Measurements from ENCODE around the gene SPATS2. TPM values are rescaled to one million over a fixed set of nuclear protein-coding genes. Genes with fewer than 3 reads are reported as not detected.

Gene SPATS2
- total RNA-seq, 2 experiments from 2014 or later = 9.7 to 12.9 TPM

DNA sequence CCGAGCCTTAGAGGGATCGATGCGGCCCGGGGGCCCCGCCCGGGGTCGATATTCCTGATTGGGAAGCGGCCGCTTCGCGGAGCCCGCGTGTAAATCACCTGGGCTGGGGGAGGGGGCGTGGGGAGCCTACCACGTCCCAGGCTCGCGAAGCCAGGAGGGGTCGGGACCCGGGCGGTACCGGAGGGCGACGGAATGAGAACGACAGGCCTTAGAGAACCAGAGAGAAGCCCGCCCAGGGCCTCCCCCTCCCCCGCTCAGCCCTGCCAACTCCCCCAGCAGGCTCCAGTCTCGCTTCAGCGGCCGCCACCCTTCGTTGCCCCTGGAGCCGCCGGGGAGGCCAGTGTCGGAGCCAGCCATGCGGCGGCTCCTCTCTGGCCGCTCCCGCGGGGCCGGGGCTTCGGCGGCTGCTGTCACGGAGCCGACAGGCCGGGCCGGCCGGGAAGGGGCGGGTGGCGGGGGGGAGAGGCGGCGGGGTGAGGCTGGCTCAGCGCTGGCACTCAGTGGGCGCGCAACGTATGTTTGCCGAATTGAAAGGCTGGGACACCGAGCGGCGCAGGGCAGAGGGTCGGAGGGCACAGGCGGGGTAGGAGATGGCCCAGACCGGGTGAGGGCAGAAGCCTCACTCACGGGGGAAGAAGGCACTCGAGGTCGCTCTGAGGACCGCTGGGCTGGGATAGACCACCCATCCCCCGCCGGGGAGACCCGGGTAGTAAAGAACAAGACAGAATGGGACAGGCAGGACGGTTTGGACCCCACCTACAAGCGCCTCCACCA, 22.0 kb upstream of the SPATS2 start:
- Mint-ChIP-seq H3K36me3 (no peaks in the 10 kb centered on the region), H3K27me3 (peaks cover 59% of the 10 kb centered on the region), H3K9me3 (no peaks in the 10 kb centered on the region), H3K4me3 (no peak overlapping the region), H3K4me1 (ENCODE audit: low read depth) (peaks cover 37% of the 10 kb centered on the region), H3K27ac (no peak overlapping the region)
- intact Hi-C loops (cut with micrococcal nuclease) = no loop called here
- ChIA-PET POLR2A (interaction anchor here (0.7 kb wide), 1 partner anchor 10 kb away, joined by 3 read pairs; no protein-coding TSS in a partner anchor), CTCF (interaction anchor here (1.5 to 6.5 kb wide), 4 partner anchors 9 to 57 kb away, joined by 3 to 149 read pairs (median 57); partner anchors contain the start of genes C1QL4 and PRPH)
- DNase-seq = no peak

DNA sequence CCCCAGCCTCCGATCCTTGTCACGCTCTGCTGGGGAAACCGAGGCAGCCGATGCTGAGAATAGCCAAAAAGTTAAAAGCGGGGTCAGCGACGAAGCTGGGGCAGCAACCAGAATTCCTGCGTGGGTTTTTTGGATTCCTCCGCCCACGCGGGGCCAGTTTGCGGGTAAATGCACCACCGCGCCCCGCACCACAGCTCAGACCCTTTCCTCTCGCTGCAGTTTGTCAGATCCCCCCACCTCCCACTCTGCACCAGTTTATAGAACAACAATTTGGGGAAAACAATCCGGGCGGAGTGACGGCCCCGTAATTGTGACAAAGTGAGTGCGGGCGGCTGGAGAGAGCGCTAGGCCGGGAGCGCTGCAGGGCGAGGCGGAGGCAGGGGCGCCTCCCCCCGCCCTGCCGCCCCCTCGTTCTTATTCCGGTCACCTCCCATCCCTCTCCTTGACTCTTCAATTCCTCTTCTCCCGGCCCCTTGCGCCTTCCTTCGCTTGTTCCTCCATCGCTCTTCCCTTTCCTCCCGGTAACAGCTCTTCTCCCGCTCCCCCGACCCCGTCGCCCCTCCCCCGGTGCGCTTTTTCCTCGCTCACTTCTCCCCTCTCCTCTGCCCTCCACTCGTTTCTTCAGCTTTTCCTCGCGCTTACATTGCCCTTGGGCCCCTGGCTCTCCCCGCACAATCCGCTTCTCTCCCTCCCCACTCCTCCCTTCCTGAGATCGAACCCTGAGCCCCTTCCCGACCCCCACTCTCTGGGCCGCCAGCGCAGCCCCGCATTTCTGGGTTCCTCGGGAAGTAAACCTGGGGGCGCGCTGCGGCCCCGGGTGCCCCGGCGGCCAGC, 21.2 kb upstream of the SPATS2 start:
- Mint-ChIP-seq H3K4me1 (ENCODE audit: low read depth) (peaks cover 37% of the 10 kb centered on the region), H3K36me3 (no peaks in the 10 kb centered on the region), H3K4me3 (no peak overlapping the region), H3K27ac (no peak overlapping the region), H3K27me3 (peaks cover 55% of the 10 kb centered on the region), H3K9me3 (no peaks in the 10 kb centered on the region)
- intact Hi-C loops (cut with micrococcal nuclease) = no loop called here
- ChIA-PET CTCF (interaction anchor here (1.4 to 6.5 kb wide), 10 partner anchors 9 to 172 kb away, joined by 3 to 149 read pairs (median 40); partner anchors contain the start of genes C1QL4, PRPH, SPATS2 and TROAP), POLR2A (interaction anchor here (0.6 to 1.6 kb wide), 3 partner anchors 11 to 23 kb away, joined by 3 to 10 read pairs (median 3); partner anchors contain the start of genes SPATS2 and TROAP)
- DNase-seq = peak; percentile 10

DNA sequence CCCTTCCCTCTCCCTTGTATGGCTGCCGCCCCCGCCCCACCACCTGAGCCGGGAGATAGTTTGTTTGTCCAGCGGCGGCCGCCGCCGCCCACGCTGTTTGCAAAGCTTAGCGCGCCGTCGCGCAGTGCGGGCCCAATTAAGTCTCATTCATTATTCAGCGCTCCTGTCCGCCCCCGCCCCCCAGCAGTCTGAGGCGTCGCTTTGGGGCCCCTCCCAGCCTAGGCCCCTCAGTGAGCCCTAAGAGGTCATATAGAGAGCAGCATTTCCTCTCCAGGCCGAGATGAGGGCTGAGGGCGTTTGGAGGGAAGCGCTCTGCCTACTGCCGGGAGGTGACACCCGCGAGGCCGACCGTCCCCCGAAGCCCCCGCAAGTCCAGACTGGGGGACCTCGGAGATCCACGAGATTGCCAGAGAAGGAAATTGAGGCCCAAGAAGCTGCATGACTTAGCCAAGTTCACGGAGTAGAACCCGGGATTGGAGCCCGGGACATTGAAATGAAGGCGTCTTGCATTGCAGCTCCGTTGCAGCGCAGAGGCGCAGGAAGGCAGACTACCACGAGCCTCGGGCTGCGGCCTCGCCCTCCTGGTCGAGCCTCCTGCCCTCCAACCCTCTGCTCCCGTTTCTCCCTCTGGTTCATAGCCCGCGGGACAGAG, 20.5 kb upstream of the SPATS2 start, which contains the start of gene DNAJC22:
DNAJC22 (plus strand) TSS at position 230 of the 652 bp plus-strand sequence. CDS start 1,985 bp downstream, outside the sequence.
- intact Hi-C loops (cut with micrococcal nuclease) = loop anchor here (1.0 kb wide), 1 partner anchor 58 kb away; no protein-coding TSS in a partner anchor
- POLR2A ChIA-PET = interaction anchor here (0.6 to 1.6 kb wide), 2 partner anchors 20 to 24 kb away, joined by 3 to 10 read pairs; partner anchors contain the start of genes SPATS2 and TROAP
- Mint-ChIP-seq H3K4me3 (peak within 1 kb of the TSS; percentile 61), H3K36me3 (no peaks in the 10 kb centered on the region), H3K4me1 (ENCODE audit: low read depth) (peaks cover 37% of the 10 kb centered on the region), H3K9me3 (no peaks in the 10 kb centered on the region), H3K27ac (no peak within 1 kb of the TSS), H3K27me3 (peaks cover 55% of the 10 kb centered on the region)
- CTCF ChIA-PET = interaction anchor here (0.6 to 6.5 kb wide), 30 partner anchors 7 to 283 kb away, joined by 3 to 149 read pairs (median 5); partner anchors contain the start of genes C1QL4, PRPH, SPATS2 and TROAP
- peak; percentile 48 for DNase-seq

DNA sequence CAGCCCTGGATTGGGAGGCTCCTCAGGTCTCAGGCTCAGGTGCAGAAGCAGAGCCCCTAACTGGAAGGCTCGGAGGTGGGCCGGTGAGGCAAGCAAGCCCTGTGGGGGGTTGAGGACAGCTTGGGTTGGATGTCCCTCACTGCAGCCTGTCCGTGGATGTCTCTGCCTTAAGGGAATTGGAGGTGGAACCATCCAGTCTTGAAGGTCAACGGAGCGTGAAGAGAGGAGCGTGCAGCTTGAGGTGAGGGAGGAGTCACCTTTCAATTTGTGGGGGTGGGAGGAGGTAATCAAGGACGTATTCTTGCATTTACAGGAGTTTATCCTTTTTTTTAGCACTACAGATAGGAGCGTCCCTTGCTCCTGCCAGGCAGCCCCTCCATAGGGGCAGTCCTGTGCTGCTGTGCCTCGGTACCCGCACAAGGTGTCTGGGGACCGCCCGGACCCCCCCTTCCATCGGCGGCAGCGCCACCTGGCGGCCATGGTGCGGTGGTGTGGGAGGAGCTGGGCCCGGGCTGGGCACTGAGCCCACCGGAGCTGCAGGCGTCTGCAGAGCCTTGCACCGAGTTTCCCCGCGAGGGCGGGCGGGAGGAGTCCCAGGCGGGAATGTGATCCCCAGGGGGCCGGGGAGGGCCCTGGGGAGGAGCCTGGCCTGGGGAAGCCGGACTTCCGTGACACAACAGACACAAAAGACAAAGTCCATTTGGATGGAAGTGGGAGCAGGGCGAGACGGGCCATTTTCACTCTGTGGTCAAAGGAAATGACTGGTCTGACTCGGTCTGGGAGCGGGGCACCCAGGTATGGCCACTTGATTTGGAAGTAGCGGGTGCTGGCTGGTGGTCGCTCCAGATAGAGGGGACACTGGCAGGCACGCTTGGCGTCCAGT, 19.7 kb upstream of the SPATS2 start:
- ChIA-PET POLR2A (interaction anchor here (0.6 to 1.6 kb wide), 2 partner anchors 19 to 277 kb away, joined by 3 to 10 read pairs; partner anchors contain the start of gene SPATS2), CTCF (interaction anchor here (0.6 to 6.5 kb wide), 40 partner anchors 8 to 769 kb away, joined by 3 to 149 read pairs (median 4); partner anchors contain the start of genes C1QL4, MCRS1, PRPH and SPATS2)
- DNase-seq = peak; percentile 82
- Mint-ChIP-seq H3K9me3 (no peaks in the 10 kb centered on the region), H3K36me3 (no peaks in the 10 kb centered on the region), H3K27ac (no peak overlapping the region), H3K4me1 (ENCODE audit: low read depth) (peaks cover 37% of the 10 kb centered on the region), H3K4me3 (peak overlapping the region; percentile 36), H3K27me3 (peaks cover 56% of the 10 kb centered on the region)
- intact Hi-C loops (cut with micrococcal nuclease) = loop anchor here (1.0 kb wide), 1 partner anchor 59 kb away; no protein-coding TSS in a partner anchor

DNA sequence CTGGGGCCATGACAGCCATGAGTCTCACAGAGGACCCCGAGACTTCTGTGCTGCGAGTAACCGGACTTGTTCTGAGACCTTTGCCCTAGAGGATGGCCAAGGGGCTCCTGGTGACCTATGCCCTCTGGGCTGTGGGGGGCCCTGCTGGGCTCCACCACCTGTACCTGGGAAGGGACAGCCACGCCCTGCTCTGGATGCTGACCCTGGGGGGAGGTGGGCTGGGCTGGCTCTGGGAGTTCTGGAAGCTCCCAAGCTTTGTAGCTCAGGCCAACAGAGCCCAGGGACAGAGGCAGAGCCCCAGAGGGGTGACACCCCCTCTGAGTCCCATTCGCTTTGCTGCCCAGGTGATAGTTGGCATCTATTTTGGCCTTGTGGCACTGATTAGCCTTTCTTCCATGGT, 18.5 kb upstream of the SPATS2 start:
- ChIA-PET CTCF (interaction anchor here (1.0 to 6.5 kb wide), 11 partner anchors 10 to 219 kb away, joined by 3 to 149 read pairs (median 38); partner anchors contain the start of genes C1QL4, MCRS1, PRPH and SPATS2), POLR2A (no interaction called here)
- Mint-ChIP-seq H3K27ac (no peak overlapping the region), H3K4me1 (ENCODE audit: low read depth) (peaks cover 26% of the 10 kb centered on the region), H3K9me3 (no peaks in the 10 kb centered on the region), H3K4me3 (no peak overlapping the region), H3K36me3 (no peaks in the 10 kb centered on the region), H3K27me3 (peaks cover 46% of the 10 kb centered on the region)
- intact Hi-C loops (cut with micrococcal nuclease) = no loop called here
- no peak for DNase-seq

DNA sequence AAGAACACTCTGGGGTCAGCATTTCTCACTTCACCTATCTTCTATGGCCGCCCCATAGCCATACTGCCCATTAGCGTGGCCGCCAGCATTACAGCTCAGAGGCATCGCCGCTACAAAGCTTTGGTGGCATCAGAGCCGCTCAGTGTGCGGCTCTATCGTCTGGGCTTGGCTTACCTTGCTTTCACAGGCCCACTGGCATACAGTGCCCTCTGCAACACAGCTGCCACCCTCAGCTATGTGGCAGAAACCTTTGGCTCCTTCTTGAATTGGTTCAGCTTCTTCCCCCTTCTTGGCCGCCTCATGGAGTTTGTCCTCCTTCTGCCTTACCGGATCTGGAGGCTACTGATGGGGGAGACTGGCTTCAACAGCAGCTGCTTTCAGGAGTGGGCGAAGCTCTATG, 18.0 kb upstream of the SPATS2 start:
- Mint-ChIP-seq H3K4me3 (no peak overlapping the region), H3K27me3 (peaks cover 42% of the 10 kb centered on the region), H3K4me1 (ENCODE audit: low read depth) (peaks cover 21% of the 10 kb centered on the region), H3K9me3 (no peaks in the 10 kb centered on the region), H3K27ac (no peak overlapping the region), H3K36me3 (no peaks in the 10 kb centered on the region)
- DNase-seq = no peak
- ChIA-PET POLR2A (no interaction called here), CTCF (interaction anchor here (0.8 to 6.5 kb wide), 8 partner anchors 9 to 165 kb away, joined by 3 to 149 read pairs (median 42); partner anchors contain the start of genes C1QL4, PRPH and SPATS2)
- intact Hi-C loops (cut with micrococcal nuclease) = no loop called here

DNA sequence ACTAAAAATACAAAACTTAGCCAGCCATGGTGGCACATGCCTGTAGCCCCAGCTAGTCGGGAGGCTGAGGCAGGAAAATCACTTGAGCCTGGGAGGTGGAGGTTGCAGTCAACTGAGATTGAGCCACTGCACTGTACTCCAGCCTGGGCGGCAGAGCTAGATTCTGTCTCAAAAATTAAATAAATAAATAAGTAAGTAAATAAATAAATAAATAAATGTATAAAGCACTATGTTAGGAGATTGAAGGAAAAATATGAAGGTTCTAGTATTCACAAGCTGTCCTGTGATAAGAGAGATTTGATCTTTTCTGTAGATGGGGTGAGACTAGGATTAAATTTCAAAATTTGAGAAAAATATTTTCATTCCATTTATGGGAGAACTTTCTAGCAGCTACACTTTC, 14.9 kb upstream of the SPATS2 start:
- no peak overlapping the region for H3K4me3 Mint-ChIP-seq
- peaks cover 2% of the 10 kb centered on the region for H3K4me1 Mint-ChIP-seq (ENCODE audit: low read depth)
- H3K27me3 Mint-ChIP-seq = peaks cover 25% of the 10 kb centered on the region
- ChIA-PET CTCF (interaction anchor here (0.5 to 1.6 kb wide), 8 partner anchors 10 to 177 kb away, joined by 3 to 12 read pairs (median 4); partner anchors contain the start of gene PRPH), POLR2A (no interaction called here)
- no peaks in the 10 kb centered on the region for H3K9me3 Mint-ChIP-seq
- no peak overlapping the region for H3K27ac Mint-ChIP-seq
- DNase-seq = no peak
- no peaks in the 10 kb centered on the region for H3K36me3 Mint-ChIP-seq
- intact Hi-C loops (cut with micrococcal nuclease) = no loop called here

DNA sequence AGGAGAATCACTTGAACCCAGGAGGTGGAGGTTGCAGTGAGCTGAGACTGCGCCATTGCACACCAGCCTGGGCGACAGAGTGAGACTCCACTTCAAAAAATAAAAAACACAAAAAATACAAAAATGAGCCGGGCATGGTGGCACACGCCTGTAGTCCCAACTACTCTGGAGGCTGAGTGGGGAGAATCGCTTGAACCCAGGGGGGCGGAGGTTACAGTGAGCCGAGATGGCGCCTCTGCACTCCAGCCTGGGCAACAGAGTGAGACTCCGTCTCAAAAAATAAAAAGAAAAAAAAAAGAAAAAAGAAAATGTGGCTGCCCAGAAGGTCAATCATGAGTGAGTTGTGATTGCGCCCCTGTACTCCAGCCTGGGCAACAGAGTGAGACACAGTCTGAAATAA, 11.3 kb upstream of the SPATS2 start:
- Mint-ChIP-seq H3K4me3 (no peak overlapping the region), H3K27ac (no peak overlapping the region), H3K9me3 (no peaks in the 10 kb centered on the region), H3K27me3 (peaks cover 21% of the 10 kb centered on the region), H3K36me3 (no peaks in the 10 kb centered on the region), H3K4me1 (ENCODE audit: low read depth) (peaks cover 5% of the 10 kb centered on the region)
- ChIA-PET CTCF (interaction anchor here (0.6 to 6.8 kb wide), 4 partner anchors 8 to 223 kb away, joined by 3 to 98 read pairs (median 9); partner anchors contain the start of genes DNAJC22 and SPATS2), POLR2A (no interaction called here)
- DNase-seq = no peak
- intact Hi-C loops (cut with micrococcal nuclease) = loop anchor here (5.0 kb wide), 1 partner anchor 351 kb away; the partner anchor contains the start of gene FMNL3

DNA sequence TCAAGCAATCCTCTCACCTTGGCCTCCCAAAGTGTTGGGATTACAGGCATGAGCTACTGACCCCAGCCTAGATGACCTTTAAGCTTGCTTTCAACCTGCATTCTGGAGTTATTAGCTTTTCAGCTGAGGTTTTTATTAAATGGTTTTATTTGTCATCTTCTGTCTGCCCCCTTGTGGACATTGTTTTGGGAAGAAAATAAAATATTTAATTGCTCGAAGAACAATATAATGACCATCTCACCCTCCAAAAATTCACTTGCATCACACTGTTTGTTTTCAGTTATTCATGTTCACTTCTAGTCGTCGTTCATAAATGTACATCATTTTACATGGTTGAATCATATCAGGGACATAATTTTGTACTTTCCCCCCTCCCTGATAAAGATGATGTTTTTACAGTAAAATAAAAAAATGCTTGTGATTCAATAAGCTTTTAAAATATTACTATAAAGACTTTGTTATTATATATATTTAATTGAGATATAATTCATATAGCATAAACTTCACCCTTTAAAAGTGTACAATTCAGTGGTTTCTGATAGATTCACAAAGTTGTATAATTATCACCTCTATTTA, 10.1 kb upstream of the SPATS2 start:
- H3K4me3 Mint-ChIP-seq = no peak overlapping the region
- no peaks in the 10 kb centered on the region for H3K9me3 Mint-ChIP-seq
- CTCF ChIA-PET = interaction anchor here (0.5 to 11.5 kb wide), 26 partner anchors 9 to 391 kb away, joined by 3 to 428 read pairs (median 7); partner anchors contain the start of genes DNAJC22, PRPH, SPATS2 and TROAP
- H3K27me3 Mint-ChIP-seq = peaks cover 21% of the 10 kb centered on the region
- H3K27ac Mint-ChIP-seq = no peak overlapping the region
- DNase-seq = no peak
- intact Hi-C loops (cut with micrococcal nuclease) = loop anchor here (5.0 kb wide), 1 partner anchor 350 kb away; the partner anchor contains the start of gene FMNL3
- H3K4me1 Mint-ChIP-seq (ENCODE audit: low read depth) = peaks cover 5% of the 10 kb centered on the region
- POLR2A ChIA-PET = interaction anchor here (0.6 to 1.2 kb wide), 4 partner anchors 10 to 157 kb away, joined by 3 to 6 read pairs (median 4); partner anchors contain the start of gene SPATS2
- no peaks in the 10 kb centered on the region for H3K36me3 Mint-ChIP-seq
